Tibial nerve (tissue), 4 donors: ENCODE measurements around the gene COBL. TPM values are rescaled to one million over a fixed set of nuclear protein-coding genes. Genes with fewer than 3 reads are reported as not detected.

Source experiments
- DNase-seq, 2 donors: peaks; one replicate each; pipeline ENCODE4 v3.0.0-alpha.2; 2019; ENCODE audit warnings: low spot score in 2 of 2
- H3K27ac ChIP-seq, 4 donors: fragments of 200-600 bp; sonication (generic) in 3 of 4; one replicate each; pipeline ENCODE4 v1.5.1; 2017 to 2019; ENCODE audit warnings: mild to moderate bottlenecking in 1 of 4
- H3K27me3 ChIP-seq, 2 donors: fragments of 200-600 bp; sonication (generic) in 1 of 2; one replicate each; pipeline versions ENCODE4 v1.5.1 to v1.6.0; 2017 to 2019
- H3K36me3 ChIP-seq, 3 donors: fragments of 200-600 bp; sonication (generic); one replicate each; pipeline ENCODE4 v1.5.1; 2018 to 2019
- H3K4me1 ChIP-seq, 4 donors: fragments of 200-600 bp; sonication (generic) in 3 of 4; one replicate each; pipeline ENCODE4 v1.5.1; 2017 to 2019
- H3K4me3 ChIP-seq, 4 donors: fragments of 200-600 bp; sonication (generic) in 3 of 4; one replicate each; pipeline ENCODE4 v1.5.1; 2017 to 2019; ENCODE audit warnings: mild to moderate bottlenecking in 1 of 4, moderate library complexity in 1 of 4
- H3K9me3 ChIP-seq, 4 donors: fragments of 200-600 bp; sonication (generic) in 3 of 4; one replicate each; pipeline ENCODE4 v1.5.1; 2017 to 2019
- CTCF ChIP-seq, 5 experiments: fragments of 200-600 bp in 3 of 5; fragments of 450-650 bp in 2 of 5; sonication (generic) in 3 of 5; IDR thresholded peaks; one replicate each; pipeline ENCODE4 v1.5.1; 2016 to 2019; ENCODE audit warnings: antibody characterized with exemption in 5 of 5, mild to moderate bottlenecking in 3 of 5, moderate library complexity in 2 of 5
- EP300 ChIP-seq, 2 donors: sonication (generic); formaldehyde crosslinking; IDR thresholded peaks; one replicate each; pipeline ENCODE4 v1.6.1; 2017; ENCODE audit warnings: antibody characterized with exemption in 2 of 2, mild to moderate bottlenecking in 1 of 2
- POLR2A ChIP-seq, 2 donors: fragments of 450-650 bp; IDR thresholded peaks; one replicate each; pipeline ENCODE4 v1.6.1; 2017; ENCODE audit warnings: antibody characterized with exemption in 2 of 2, mild to moderate bottlenecking in 2 of 2, moderate library complexity in 2 of 2
- WGBS, 2 donors: methylation state at CpG; one replicate each; pipeline ENCODE4 v1.1.5; 2018; 5-methylcytosine and 5-hydroxymethylcytosine counted together
- total RNA-seq, 4 donors: library from RNA; depleted of rRNA; stranded (reverse); fragments of >200 nt; gene quantifications; one replicate each; pipeline ENCODE4 v1.1.0, GENCODE V29; 2016

The COBL gene
- total RNA-seq, 4 donors from 2014 or later = 6.3 to 18.1 (median 8.1) TPM

DNA sequence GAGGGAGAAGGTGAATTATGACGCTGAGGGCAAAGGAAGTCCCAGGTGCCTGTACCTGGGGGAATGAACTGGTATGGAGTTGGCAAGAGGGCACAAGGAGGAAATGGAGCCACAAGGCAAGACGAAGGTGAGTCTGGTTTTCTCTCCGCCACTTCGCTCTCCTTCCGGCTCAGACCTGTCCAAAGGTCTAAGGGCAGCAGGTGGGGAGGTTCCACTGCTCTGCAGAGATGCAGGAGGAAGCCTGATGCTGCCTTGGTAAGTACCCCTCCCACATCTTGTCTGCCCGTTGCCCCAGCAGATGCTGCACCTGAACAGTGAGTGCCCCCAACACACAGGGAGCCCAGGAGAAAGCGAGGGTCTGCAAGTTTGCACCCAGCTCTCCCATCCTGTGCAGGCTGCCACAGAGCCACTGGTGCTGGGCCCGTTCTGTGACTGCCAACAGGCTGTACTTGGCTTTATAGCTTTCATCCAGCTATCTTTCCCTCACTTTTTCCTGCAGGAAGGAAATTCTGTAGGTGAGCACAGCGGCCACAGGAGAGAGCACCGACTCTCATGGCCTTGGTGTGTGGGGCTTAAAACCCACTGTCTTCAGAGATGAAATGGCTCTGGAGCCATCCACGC, 235.2 kb downstream of the COBL start:
- Histone ChIP-seq H3K27me3 (no peaks in the 10 kb centered on the region), H3K36me3 (peaks cover 0 to 3% (median 0%) of the 10 kb centered on the region in 3 donors), H3K27ac (no peak overlapping the region), H3K9me3 (no peaks in the 10 kb centered on the region), H3K4me3 (no peak overlapping the region), H3K4me1 (no peaks in the 10 kb centered on the region)
- 77% methylated on average over 11 of the region's 11 CpGs for WGBS, 2 donors
- DNase-seq = no peak
- TF ChIP-seq CTCF (IDR thresholded peaks at IDR 0.05) (no peak), POLR2A (IDR thresholded peaks at IDR 0.05) (no peak), EP300 (IDR thresholded peaks at IDR 0.05) (no peak)

DNA sequence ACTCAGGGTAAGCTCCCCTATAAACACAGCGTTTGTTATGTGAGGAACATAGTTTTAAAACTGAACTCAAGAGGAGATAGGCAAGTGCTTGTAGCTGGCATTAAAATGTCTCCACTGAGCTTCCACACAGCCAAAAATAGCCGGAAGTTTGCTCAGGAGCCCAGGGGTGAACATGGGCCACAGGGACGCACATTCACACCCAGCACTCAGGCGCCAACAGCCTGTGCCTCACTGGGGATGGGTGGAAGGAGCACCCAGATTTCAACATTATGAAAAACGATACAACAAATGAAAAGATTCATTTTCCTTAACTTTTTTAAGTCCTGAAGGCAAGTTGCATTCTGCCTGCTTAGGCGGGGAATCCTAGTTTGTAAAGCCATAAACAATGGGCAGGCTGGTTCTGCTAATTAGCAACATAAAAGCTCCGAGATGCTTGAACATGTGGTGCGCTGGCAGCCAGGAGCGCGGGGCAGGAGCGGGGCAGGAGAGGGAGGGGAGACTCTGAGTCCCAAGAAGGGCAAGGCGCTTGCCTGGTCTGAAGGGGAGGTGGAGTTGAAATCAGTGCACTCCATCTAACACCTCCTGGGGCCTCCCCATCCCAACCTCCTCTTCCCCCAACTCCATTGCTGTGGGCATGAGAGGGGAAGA, 235.9 kb downstream of the COBL start:
- Histone ChIP-seq H3K36me3 (peaks cover 0 to 3% (median 0%) of the 10 kb centered on the region in 3 donors), H3K27ac (no peak overlapping the region), H3K9me3 (no peaks in the 10 kb centered on the region), H3K4me1 (no peaks in the 10 kb centered on the region), H3K4me3 (no peak overlapping the region), H3K27me3 (no peaks in the 10 kb centered on the region)
- 27 to 42% methylated on average over 12 of the region's 12 CpGs for WGBS, 2 donors
- no peak for TF ChIP-seq CTCF (IDR thresholded peaks at IDR 0.05)
- TF ChIP-seq POLR2A (IDR thresholded peaks at IDR 0.05) = no peak
- TF ChIP-seq EP300 (IDR thresholded peaks at IDR 0.05) = no peak
- no peak for DNase-seq

- Histone ChIP-seq H3K4me3 (no peak overlapping the region), H3K4me1 (no peaks in the 10 kb centered on the region), H3K9me3 (no peaks in the 10 kb centered on the region), H3K27ac (no peak overlapping the region), H3K27me3 (no peaks in the 10 kb centered on the region), H3K36me3 (peaks cover 0 to 3% (median 0%) of the 10 kb centered on the region in 3 donors)
- no peak for DNase-seq
- WGBS, 2 donors = 89 to 90% methylated on average over 6 of the region's 6 CpGs
- no peak for TF ChIP-seq CTCF (IDR thresholded peaks at IDR 0.05)
- no peak for TF ChIP-seq POLR2A (IDR thresholded peaks at IDR 0.05)
- TF ChIP-seq EP300 (IDR thresholded peaks at IDR 0.05) = no peak
Measured at GRCh38 chr7:51080216-51080615, 236.4 kb downstream of the COBL start.

GRCh38 chr7:51079494-51079893, 237.1 kb downstream of the COBL start:
- Histone ChIP-seq H3K9me3 (no peaks in the 10 kb centered on the region), H3K4me1 (no peaks in the 10 kb centered on the region), H3K27me3 (no peaks in the 10 kb centered on the region), H3K27ac (no peak overlapping the region), H3K4me3 (no peak overlapping the region), H3K36me3 (peaks cover 0 to 3% (median 0%) of the 10 kb centered on the region in 3 donors)
- DNase-seq = no peak
- 86 to 92% methylated on average over 4 of the region's 4 CpGs for WGBS, 2 donors
- TF ChIP-seq CTCF (IDR thresholded peaks at IDR 0.05) (no peak), EP300 (IDR thresholded peaks at IDR 0.05) (no peak), POLR2A (IDR thresholded peaks at IDR 0.05) (no peak)

GRCh38 chr7:51078653-51079052, 238.0 kb downstream of the COBL start:
- Histone ChIP-seq H3K9me3 (no peaks in the 10 kb centered on the region), H3K27ac (no peak overlapping the region), H3K36me3 (peaks cover 0 to 3% (median 0%) of the 10 kb centered on the region in 3 donors), H3K4me3 (no peak overlapping the region), H3K4me1 (no peaks in the 10 kb centered on the region), H3K27me3 (no peaks in the 10 kb centered on the region)
- TF ChIP-seq POLR2A (IDR thresholded peaks at IDR 0.05) (no peak), EP300 (IDR thresholded peaks at IDR 0.05) (no peak), CTCF (IDR thresholded peaks at IDR 0.05) (no peak)
- WGBS, 2 donors = 87 to 97% methylated on average over 5 of the region's 5 CpGs
- DNase-seq = no peak
